GM18951 (cell line): ENCODE data around the gene MLC1.

Source experiments
- POLR2A ChIP-seq: IDR thresholded peaks from 4 replicates; pipeline ENCODE4 v1.6.1; 2011; ENCODE audit warnings: mild to moderate bottlenecking; ENCODE audit not compliant: insufficient read length, insufficient read depth; ENCODE audit errors: extremely low read depth
- in situ Hi-C: fragments of 300-500 bp; cut with MboI; formaldehyde crosslinking; loops from one replicate; pipeline ENCODE4 v1.12.0; 2022; ENCODE audit warnings: low sequenced_read_pairs, mixed read lengths, inconsistent platforms; ENCODE audit not compliant: unreplicated experiment

The MLC1 gene

GRCh38 chr22:50080077-50080465 lies 5.2 kb downstream of the MLC1 start:
- TF ChIP-seq POLR2A = no peak
- in situ Hi-C loops = no loop called here

GRCh38 chr22:50078761-50079160 lies 6.5 kb downstream of the MLC1 start:
- in situ Hi-C loops = no loop called here
- TF ChIP-seq POLR2A = no peak

GRCh38 chr22:50078246-50078645 lies 7.0 kb downstream of the MLC1 start:
- in situ Hi-C loops = no loop called here
- no peak for TF ChIP-seq POLR2A

GRCh38 chr22:50076646-50077535 lies 8.3 kb downstream of the MLC1 start:
- TF ChIP-seq POLR2A = no peak
- in situ Hi-C loops = no loop called here

- no peak for TF ChIP-seq POLR2A
- in situ Hi-C loops = no loop called here
Measured at GRCh38 chr22:50074551-50075530, 10.4 kb downstream of the MLC1 start.

GRCh38 chr22:50074056-50074455 lies 11.2 kb downstream of the MLC1 start:
- in situ Hi-C loops = no loop called here

GRCh38 chr22:50072714-50073538 lies 12.3 kb downstream of the MLC1 start:
- TF ChIP-seq POLR2A = no peak
- in situ Hi-C loops = no loop called here

More at GRCh38 chr22:50074056-50074455, 11.2 kb downstream of the MLC1 start:
- no peak for TF ChIP-seq POLR2A

GRCh38 chr22:50072167-50072555 lies 13.1 kb downstream of the MLC1 start:
- in situ Hi-C loops = no loop called here
- TF ChIP-seq POLR2A = no peak

GRCh38 chr22:50071432-50072166 lies 13.6 kb downstream of the MLC1 start:
- in situ Hi-C loops = no loop called here
- TF ChIP-seq POLR2A = no peak

- in situ Hi-C loops = no loop called here
- TF ChIP-seq POLR2A = no peak
Measured at GRCh38 chr22:50070366-50070765, 14.9 kb downstream of the MLC1 start.

GRCh38 chr22:50068096-50068495 lies 17.1 kb downstream of the MLC1 start:
- in situ Hi-C loops = no loop called here
- TF ChIP-seq POLR2A = no peak

GRCh38 chr22:50067244-50067643 lies 18.0 kb downstream of the MLC1 start:
- in situ Hi-C loops = no loop called here
- TF ChIP-seq POLR2A = no peak
